Activated CD4-positive, alpha-beta T cell treated with anti-CD3 and anti-CD28 coated beads, Interleukin-2, amount 50 U/mL, for 4 hours (primary cell): ENCODE data around the gene ANKRD11.
"Not testable (repeated sequence)": the region's sequence is repeated elsewhere in the genome, so short reads cannot be mapped to it uniquely, and the experiment has no call there.

Source experiments
- DNase-seq, 2 experiments: peaks; one replicate each; pipeline ENCODE4 v3.0.0-alpha.2; 2020

Gene ANKRD11

GRCh38 chr16:89256651-89257254 is 233.6 kb downstream of the ANKRD11 start:
- DNase-seq, result peak; percentile 80 to 87

GRCh38 chr16:89253548-89254287 is 236.6 kb downstream of the ANKRD11 start:
- DNase-seq, result no peak

- no peak for DNase-seq
Observed at GRCh38 chr16:89248196-89248982, 242.0 kb downstream of the ANKRD11 start.

GRCh38 chr16:89247734-89248075 is 242.7 kb downstream of the ANKRD11 start:
- DNase-seq, result not testable (repeated sequence)

GRCh38 chr16:89246903-89247733 is 243.2 kb downstream of the ANKRD11 start:
- peak; percentile 95 to 96 for DNase-seq

- DNase-seq, result no peak
Observed at GRCh38 chr16:89246383-89246902, 243.9 kb downstream of the ANKRD11 start.

GRCh38 chr16:89244754-89245153 is 245.6 kb downstream of the ANKRD11 start:
- DNase-seq, result no peak

GRCh38 chr16:89244264-89244663 is 246.1 kb downstream of the ANKRD11 start:
- DNase-seq, result not testable (repeated sequence)

- DNase-seq, result no peak
Observed at GRCh38 chr16:89243664-89244063, 246.7 kb downstream of the ANKRD11 start.

- DNase-seq, result no peak
Observed at GRCh38 chr16:89242795-89243200, 247.6 kb downstream of the ANKRD11 start.

- DNase-seq, result peak; percentile 63 to 66
Observed at GRCh38 chr16:89241187-89242007, 249.0 kb downstream of the ANKRD11 start.

- no peak for DNase-seq
Observed at GRCh38 chr16:89237733-89238132, 252.6 kb downstream of the ANKRD11 start.

GRCh38 chr16:89233678-89234490 is 256.5 kb downstream of the ANKRD11 start:
- no peak for DNase-seq

- DNase-seq, result no peak
Observed at GRCh38 chr16:89232107-89232506, 258.3 kb downstream of the ANKRD11 start.

GRCh38 chr16:89230255-89230654 is 260.1 kb downstream of the ANKRD11 start:
- no peak for DNase-seq

GRCh38 chr16:89224665-89225064 is 265.7 kb downstream of the ANKRD11 start:
- no peak for DNase-seq

- DNase-seq, result no peak
Observed at GRCh38 chr16:89222931-89223330, 267.4 kb downstream of the ANKRD11 start.

- DNase-seq, result no peak
Observed at GRCh38 chr16:89221604-89222003, 268.8 kb downstream of the ANKRD11 start.

- no peak for DNase-seq
Observed at GRCh38 chr16:89219365-89219764, 271.0 kb downstream of the ANKRD11 start.
